SW480 (cell line): ENCODE results near the gene CTIF.

Source experiments
- DNase-seq: peaks from one replicate; pipeline ENCODE4 v3.0.0-alpha.2; 2016; ENCODE audit warnings: low spot score

The CTIF gene

GRCh38 chr18:48753691-48754090 is 214.9 kb downstream of the CTIF start:
- no peak for DNase-seq

GRCh38 chr18:48754559-48754958 is 215.7 kb downstream of the CTIF start:
- no peak for DNase-seq

- DNase-seq, result no peak
These were observed 216.2 kb downstream of the CTIF start for GRCh38 chr18:48754993-48755473.

- no peak for DNase-seq
These were observed 217.8 kb downstream of the CTIF start for GRCh38 chr18:48756511-48757226.

- DNase-seq, result no peak
These were observed 218.5 kb downstream of the CTIF start for GRCh38 chr18:48757367-48757766.

GRCh38 chr18:48757906-48758305 is 219.1 kb downstream of the CTIF start:
- no peak for DNase-seq

- DNase-seq, result no peak
These were observed 222.8 kb downstream of the CTIF start for GRCh38 chr18:48761582-48761981.

- no peak for DNase-seq
These were observed 223.2 kb downstream of the CTIF start for GRCh38 chr18:48762022-48762421.

GRCh38 chr18:48762836-48763718 is 224.2 kb downstream of the CTIF start:
- DNase-seq, result no peak

GRCh38 chr18:48763719-48764100 is 224.9 kb downstream of the CTIF start:
- no peak for DNase-seq

- no peak for DNase-seq
These were observed 226.2 kb downstream of the CTIF start for GRCh38 chr18:48765053-48765452.

GRCh38 chr18:48766026-48766425 is 227.2 kb downstream of the CTIF start:
- DNase-seq, result no peak

GRCh38 chr18:48766487-48766886 is 227.7 kb downstream of the CTIF start:
- no peak for DNase-seq

- DNase-seq, result no peak
These were observed 228.4 kb downstream of the CTIF start for GRCh38 chr18:48767090-48767690.

GRCh38 chr18:48769006-48769636 is 230.3 kb downstream of the CTIF start:
- DNase-seq, result no peak

GRCh38 chr18:48770243-48770642 is 231.4 kb downstream of the CTIF start:
- DNase-seq, result no peak

- no peak for DNase-seq
These were observed 233.0 kb downstream of the CTIF start for GRCh38 chr18:48771641-48772375.

- DNase-seq, result no peak
These were observed 233.6 kb downstream of the CTIF start for GRCh38 chr18:48772457-48772856.

- no peak for DNase-seq
These were observed 235.0 kb downstream of the CTIF start for GRCh38 chr18:48773821-48774220.

GRCh38 chr18:48774941-48775340 is 236.1 kb downstream of the CTIF start:
- no peak for DNase-seq

- DNase-seq, result no peak
These were observed 236.7 kb downstream of the CTIF start for GRCh38 chr18:48775372-48776155.
